ENCODE measurements around the gene FAM118B. TPM values are rescaled to one million over a fixed set of nuclear protein-coding genes. Genes with fewer than 3 reads are reported as not detected.

The FAM118B gene
- total and polyA plus RNA-seq, 4 donors = 10.8 to 24.3 (median 20.7) TPM

GRCh38 chr11:126194121-126194543 lies 17.4 kb upstream of the FAM118B start:
- Histone ChIP-seq H3K27ac (ENCODE audit: low read depth in 1 of 2, low read length in 1 of 2) (no peak overlapping the region), H3K9ac (ENCODE audit: insufficient read depth in 1 of 2, low read length in 2 of 2) (no peak overlapping the region), H3K9me3 (ENCODE audit: control insufficient read depth in 4 of 4, insufficient read depth in 3 of 4, low read length in 3 of 4) (no peaks in the 10 kb centered on the region), H3K4me3 (no peak overlapping the region), H3K27me3 (ENCODE audit: control insufficient read depth in 3 of 3, insufficient read depth in 3 of 3, low read length in 2 of 3) (no peaks in the 10 kb centered on the region), H3K4me1 (ENCODE audit: control insufficient read depth in 5 of 5, insufficient read depth in 5 of 5, low read length in 5 of 5) (peaks cover 0 to 8% (median 0%) of the 10 kb centered on the region in 5 donors), H3K36me3 (ENCODE audit: control insufficient read depth in 4 of 4, insufficient read depth in 4 of 4, low read length in 4 of 4) (peaks cover 20 to 47% (median 35%) of the 10 kb centered on the region in 4 donors)
- DNase-seq (peak; percentile 63 to 76 (median 70)), ATAC-seq (ENCODE audit: insufficient read depth, low FRiP score) (peak; percentile 74)
- TF ChIP-seq CTCF (IDR thresholded peaks at IDR 0.05; ENCODE audit: control extremely low read depth, extremely low read depth) = peak; percentile 55
- WGBS, 2 donors = 44 to 56% methylated on average over 9 of the region's 9 CpGs

- Histone ChIP-seq H3K27me3 (ENCODE audit: control insufficient read depth in 3 of 3, insufficient read depth in 3 of 3, low read length in 2 of 3) (no peaks in the 10 kb centered on the region), H3K9me3 (ENCODE audit: control insufficient read depth in 4 of 4, insufficient read depth in 3 of 4, low read length in 3 of 4) (no peaks in the 10 kb centered on the region), H3K27ac (ENCODE audit: low read depth in 1 of 2, low read length in 1 of 2) (no peak overlapping the region), H3K9ac (ENCODE audit: insufficient read depth in 1 of 2, low read length in 2 of 2) (no peak overlapping the region), H3K4me3 (no peak overlapping the region), H3K36me3 (ENCODE audit: control insufficient read depth in 4 of 4, insufficient read depth in 4 of 4, low read length in 4 of 4) (peaks cover 20 to 47% (median 38%) of the 10 kb centered on the region in 4 donors), H3K4me1 (ENCODE audit: control insufficient read depth in 5 of 5, insufficient read depth in 5 of 5, low read length in 5 of 5) (peaks cover 0 to 8% (median 0%) of the 10 kb centered on the region in 5 donors)
- TF ChIP-seq CTCF (IDR thresholded peaks at IDR 0.05; ENCODE audit: control extremely low read depth, extremely low read depth) = no peak
- no peak for DNase-seq
- 96 to 98% methylated on average over 3 of the region's 3 CpGs for WGBS, 2 donors
- no peak for ATAC-seq (ENCODE audit: insufficient read depth, low FRiP score)
These were observed 16.5 kb upstream of the FAM118B start for GRCh38 chr11:126195119-126195518.

GRCh38 chr11:126197277-126197939 lies 14.2 kb upstream of the FAM118B start:
- ATAC-seq (ENCODE audit: insufficient read depth, low FRiP score) = no peak
- peaks cover 0 to 8% (median 0%) of the 10 kb centered on the region in 5 donors for H3K4me1 ChIP-seq (ENCODE audit: control insufficient read depth in 5 of 5, insufficient read depth in 5 of 5, low read length in 5 of 5)
- DNase-seq = no peak
- no peaks in the 10 kb centered on the region for H3K9me3 ChIP-seq (ENCODE audit: control insufficient read depth in 4 of 4, insufficient read depth in 3 of 4, low read length in 3 of 4)
- WGBS, 2 donors = 89 to 96% methylated on average over 7 of the region's 7 CpGs
- H3K36me3 ChIP-seq (ENCODE audit: control insufficient read depth in 4 of 4, insufficient read depth in 4 of 4, low read length in 4 of 4) = peaks cover 23 to 49% (median 46%) of the 10 kb centered on the region in 4 donors
- H3K27ac ChIP-seq (ENCODE audit: low read depth in 1 of 2, low read length in 1 of 2) = no peak overlapping the region
- no peaks in the 10 kb centered on the region for H3K27me3 ChIP-seq (ENCODE audit: control insufficient read depth in 3 of 3, insufficient read depth in 3 of 3, low read length in 2 of 3)
- no peak overlapping the region for H3K4me3 ChIP-seq
- TF ChIP-seq CTCF (IDR thresholded peaks at IDR 0.05; ENCODE audit: control extremely low read depth, extremely low read depth) = no peak
- H3K9ac ChIP-seq (ENCODE audit: insufficient read depth in 1 of 2, low read length in 2 of 2) = no peak overlapping the region
